ENCODE results near the gene SMOC2.
A peak's percentile ranks its signal among the peaks of the same experiment; 100 is the strongest.

The SMOC2 gene

GRCh38 chr6:168708984-168709383, 268.0 kb downstream of the SMOC2 start:
- DNase-seq (ENCODE audit: low read depth, low spot score), result no peak

GRCh38 chr6:168709390-168709789, 268.4 kb downstream of the SMOC2 start:
- DNase-seq (ENCODE audit: low read depth, low spot score), result no peak

DNA sequence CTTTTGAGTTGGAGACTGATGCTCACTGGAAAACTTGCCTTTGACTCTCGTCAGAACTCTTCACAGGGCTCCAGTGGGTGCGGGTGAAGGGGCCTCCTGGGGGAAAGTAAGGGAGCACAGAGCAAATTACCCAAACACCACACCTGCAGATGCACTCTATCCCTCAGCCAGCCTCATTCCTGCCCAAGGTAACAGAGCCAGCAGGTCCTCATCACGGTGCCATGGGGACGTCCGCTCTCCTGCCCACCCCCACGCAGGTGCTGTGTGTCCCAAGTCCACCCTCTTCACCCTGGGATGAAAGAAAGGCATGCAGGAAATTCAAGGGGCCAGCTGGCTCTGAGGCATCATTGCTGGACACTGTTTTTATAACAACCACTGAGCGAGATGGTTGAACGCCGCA, 269.0 kb downstream of the SMOC2 start:
- no peak for DNase-seq (ENCODE audit: low read depth, low spot score)

DNA sequence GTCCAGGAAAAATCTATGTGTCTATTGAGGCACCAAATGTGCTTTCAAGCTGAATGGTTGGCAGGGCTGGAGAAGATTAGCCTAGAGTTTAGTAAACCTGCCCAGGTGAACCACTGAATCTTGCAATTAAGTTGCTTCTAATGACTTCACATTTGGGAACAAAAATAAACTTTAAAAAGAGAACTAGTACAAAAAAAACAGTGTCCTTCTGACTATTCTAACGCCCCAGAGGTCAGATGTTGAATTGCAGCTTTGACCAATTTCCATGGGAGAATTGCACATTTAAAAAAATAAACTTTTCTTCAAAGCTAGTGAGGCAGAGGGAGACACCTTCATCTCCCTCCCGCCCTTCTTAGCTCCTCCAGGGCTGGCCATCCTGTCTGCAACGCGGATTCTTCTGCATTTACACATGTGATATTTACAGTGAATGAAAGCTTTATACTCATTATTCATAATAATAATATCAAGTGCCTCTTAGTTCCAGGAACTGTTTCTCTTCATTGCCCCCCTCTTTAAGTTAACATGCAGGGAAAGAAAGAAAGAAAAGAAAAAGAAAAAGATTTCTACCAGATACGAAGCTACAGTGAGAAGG, 270.2 kb downstream of the SMOC2 start:
- no peak for DNase-seq (ENCODE audit: low read depth, low spot score)

GRCh38 chr6:168711666-168712300, 270.8 kb downstream of the SMOC2 start:
- DNase-seq (ENCODE audit: low read depth, low spot score), result no peak

DNA sequence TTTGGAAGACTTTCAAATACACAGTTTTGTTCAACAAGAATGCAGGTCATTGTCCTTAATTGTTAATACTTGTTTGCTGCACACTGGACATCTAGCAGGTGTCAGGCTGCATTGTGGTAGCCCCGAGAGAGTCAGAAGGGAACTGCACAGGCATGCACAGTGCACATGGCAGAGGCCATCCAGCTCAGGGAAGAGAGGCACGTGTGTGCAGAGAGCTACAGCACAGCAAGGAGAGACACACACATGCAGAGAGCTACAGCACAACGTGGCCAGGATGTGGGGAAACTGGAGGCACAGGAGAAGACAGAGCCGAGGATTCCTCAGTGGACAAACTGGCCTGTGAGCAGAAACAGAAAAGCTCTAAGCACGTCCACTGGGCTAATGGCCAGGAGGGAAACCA, 272.0 kb downstream of the SMOC2 start:
- no peak for DNase-seq (ENCODE audit: low read depth, low spot score)

DNA sequence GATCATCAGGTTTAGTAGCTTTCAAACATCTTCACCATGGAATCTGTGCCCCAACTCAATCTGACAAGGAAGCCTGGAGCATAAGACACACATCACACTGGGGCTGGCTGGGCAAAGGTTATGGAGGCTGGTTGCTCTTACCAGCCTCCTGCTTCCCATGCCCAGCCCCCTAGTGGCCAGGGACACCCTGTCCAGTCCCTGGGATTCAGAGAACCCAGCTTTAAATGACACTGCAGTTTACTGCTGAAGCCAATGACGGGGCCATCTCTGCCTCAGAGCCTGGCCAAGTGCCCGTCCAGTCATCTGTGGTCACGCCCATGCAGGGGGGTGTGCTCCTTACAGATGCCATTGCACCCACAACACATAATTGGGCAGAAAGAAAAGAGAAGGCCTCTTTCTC, 272.9 kb downstream of the SMOC2 start:
- peak; percentile 30 for DNase-seq (ENCODE audit: low read depth, low spot score)

- DNase-seq (ENCODE audit: low read depth, low spot score), result no peak
Measured at GRCh38 chr6:168714547-168715260, 273.7 kb downstream of the SMOC2 start.

DNA sequence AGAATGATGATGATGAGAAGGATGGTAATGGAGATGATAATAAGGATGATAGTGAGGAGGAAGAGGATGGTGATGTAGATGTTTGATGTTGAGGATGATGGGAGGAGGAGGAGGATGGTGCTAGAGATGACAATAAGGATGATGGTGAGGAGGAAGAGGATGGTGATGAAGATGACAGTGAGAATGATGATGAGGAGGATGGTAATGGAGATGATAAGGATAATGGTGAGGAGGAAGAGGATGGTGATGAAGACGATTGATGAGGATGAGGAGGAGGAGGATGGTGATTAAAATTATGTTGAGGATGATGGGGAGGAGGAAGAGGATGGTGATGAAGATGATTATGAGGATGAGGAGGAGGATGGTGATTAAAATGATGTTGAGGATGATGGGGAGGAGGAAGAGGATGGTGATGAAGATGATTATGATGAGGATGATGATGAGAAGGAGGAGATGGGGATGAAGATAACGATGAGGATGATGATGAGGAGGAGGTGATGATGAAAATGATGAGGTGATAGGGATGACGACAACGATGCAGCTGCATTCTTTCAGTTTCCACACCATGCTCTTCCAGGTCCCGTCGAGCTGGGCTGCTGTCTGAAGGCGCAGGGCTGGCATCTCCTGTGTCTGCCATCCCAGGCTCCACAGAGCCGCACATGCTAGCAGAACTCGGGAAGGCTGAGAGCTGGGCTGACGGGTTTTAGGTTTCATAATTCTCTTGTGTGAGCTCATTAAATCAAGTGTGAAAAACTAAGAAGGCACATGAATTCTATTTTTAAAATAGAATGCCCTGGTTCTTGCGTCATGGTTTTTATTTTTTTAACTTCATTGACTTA, 274.9 kb downstream of the SMOC2 start:
- no peak for DNase-seq (ENCODE audit: low read depth, low spot score)

GRCh38 chr6:168716581-168716980, 275.6 kb downstream of the SMOC2 start:
- DNase-seq (ENCODE audit: low read depth, low spot score), result no peak

GRCh38 chr6:168717491-168717890, 276.5 kb downstream of the SMOC2 start:
- no peak for DNase-seq (ENCODE audit: low read depth, low spot score)

Measured in ELF-1 (cell line).